GM18873 (cell line): ENCODE data around the gene DCST1.
A peak's percentile ranks its signal among the peaks of the same experiment; 100 is the strongest.

Source experiments
- ATAC-seq: cut with Tn5 transposase; IDR thresholded peaks from one replicate; pipeline ENCODE4 v1.9.1; 2021; ENCODE audit warnings: mild to moderate bottlenecking, moderate library complexity, moderate number of reproducible peaks; ENCODE audit not compliant: unreplicated experiment, low FRiP score

DCST1 gene

DNA sequence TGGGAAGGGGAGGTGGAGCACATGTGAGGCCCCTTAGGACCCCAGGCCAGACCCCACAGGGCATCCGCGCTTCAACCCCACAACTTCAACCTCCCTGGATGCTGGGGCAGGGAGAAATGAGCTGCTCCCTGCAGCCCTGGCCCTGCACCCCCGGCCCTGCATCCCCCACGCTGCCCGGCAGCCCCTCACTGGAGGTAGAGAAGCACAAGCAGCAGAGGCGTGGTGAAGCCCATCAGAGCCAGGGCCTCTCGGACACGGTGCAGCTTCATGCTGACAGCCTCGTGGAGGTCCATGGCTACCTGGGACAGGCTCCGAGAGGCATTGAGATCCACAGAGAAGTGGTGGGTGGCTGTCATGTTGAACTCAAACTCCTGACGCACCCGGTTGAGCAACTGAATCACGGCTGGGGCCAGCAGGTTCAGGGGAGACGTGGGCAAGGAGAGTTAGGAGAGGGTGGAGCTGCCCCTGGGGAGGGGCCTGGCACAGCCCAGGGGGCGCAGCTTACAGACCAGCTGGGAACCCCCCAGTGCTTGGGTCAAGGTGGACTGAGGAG is 3.3 kb upstream of the DCST1 start:
- no peak for ATAC-seq

DNA sequence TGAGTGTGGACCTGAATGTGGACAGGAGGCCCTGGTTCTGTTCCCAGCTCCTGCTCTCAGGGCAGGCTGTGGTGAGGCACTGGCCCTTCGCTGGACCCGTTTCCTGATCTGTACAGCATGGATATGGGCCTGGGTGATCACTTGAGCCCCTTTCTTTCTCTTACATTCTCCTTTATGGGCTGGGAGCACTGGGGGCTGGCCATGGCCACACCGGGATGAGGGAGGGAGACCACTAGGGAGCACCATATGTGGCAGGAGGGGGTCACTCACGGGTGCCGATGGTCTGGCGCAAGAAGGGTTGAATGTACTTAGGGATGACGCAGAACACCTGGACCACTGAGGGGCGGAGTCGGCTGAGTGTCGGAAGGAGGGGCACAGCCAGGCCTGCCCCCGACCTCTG is 2.7 kb upstream of the DCST1 start:
- no peak for ATAC-seq

DNA sequence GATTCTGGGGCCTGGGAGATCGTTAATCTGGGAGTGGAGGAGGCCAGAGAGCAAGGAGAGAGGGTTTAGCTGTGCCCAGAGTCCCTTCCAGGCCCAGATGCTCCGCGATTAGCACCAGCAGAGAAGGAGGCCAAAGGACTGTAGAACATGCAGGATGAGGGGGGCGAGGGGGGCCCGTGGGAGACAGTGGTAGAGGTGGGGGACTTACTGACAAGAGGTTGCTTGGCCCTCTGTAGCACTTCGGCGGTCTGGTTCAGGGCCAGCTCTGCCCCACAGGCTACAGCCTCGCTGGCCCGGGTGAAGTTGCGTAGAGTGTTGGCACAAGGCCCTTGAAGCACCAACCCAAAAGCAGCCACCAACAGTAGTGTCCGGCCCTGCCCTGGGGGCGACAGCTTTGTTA is 738 bp upstream of the DCST1 start:
- no peak for ATAC-seq

DNA sequence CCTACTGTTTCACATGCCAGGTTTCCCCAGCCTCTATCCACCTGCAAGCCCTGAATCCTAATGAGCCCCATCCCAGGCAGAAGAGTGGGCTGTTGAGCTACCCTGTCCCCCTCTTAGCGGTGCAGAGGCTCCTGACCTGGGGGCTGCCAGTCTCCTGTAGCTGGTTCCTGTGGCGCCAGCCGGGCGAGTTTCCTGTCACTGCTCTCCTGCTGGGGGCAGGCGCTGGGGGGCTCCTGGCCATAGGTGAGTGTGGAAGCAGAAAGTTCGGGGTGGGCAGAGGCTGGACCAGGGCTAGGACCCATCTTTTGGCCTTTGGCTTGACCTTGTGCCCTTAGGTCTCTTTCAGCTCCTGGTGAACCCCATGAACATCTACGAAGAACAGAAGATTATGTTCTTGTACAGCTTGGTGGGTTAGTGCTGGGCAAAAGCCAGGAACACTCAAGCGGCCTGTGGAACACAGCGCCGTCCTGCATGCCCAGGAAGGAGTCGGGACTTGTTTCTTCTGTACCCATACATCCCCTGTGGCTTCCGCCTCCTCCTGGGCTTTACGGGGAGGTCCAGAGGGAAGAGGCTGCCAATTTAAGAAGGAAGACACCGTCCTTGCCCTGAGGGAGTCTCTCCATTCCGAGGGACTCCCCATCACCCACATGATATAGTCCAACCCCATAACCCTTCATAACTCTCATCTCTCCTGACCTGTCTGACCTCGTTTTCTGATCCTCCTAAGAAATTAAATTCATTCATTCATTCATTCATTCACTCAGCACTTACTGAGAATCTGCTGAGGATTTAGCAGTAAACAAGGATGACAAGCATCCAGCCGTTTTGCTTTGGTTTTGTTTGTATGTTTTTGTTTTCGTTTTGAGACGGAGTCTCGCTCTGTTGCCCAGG is 939 bp downstream of the DCST1 start:
- no peak for ATAC-seq

DNA sequence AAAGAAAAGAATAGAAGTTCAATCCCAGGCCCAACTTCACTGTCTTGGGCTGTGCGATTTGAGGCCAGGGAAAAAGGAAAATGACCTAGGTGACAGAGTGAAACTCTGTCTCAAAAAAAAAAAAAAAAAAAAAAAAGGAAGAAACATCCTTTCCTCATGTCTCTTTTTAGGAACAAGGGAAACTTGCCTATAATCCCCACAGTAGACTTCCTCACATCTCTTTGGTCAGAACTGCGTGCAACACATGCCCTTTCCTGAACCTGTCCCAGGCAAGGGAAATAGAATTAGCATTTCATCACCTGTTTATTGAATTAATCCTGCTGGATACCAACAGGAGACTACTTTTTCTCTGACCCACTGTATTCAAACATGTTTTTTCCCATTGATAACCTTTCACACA is 2.3 kb downstream of the DCST1 start:
- no peak for ATAC-seq

DNA sequence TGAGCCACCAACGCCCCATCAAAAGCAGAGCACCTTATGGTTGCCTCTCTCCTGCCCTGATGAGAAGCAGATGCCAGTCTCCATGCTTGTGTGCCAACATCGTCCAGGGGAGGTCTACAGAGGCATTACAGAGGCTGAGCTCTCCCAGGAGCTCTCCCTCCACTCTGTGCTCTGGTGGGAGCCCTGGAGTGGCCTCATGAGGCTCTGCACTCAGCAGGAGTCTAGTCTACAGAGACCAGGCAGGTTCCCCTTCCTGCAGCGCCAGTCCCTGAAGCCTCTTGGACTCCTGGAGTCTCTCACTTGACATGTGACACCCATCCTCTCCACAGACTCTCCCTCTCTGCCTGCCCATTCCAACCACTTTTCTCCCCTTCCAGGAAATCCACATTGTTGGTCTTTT is 3.4 kb downstream of the DCST1 start:
- no peak for ATAC-seq

DNA sequence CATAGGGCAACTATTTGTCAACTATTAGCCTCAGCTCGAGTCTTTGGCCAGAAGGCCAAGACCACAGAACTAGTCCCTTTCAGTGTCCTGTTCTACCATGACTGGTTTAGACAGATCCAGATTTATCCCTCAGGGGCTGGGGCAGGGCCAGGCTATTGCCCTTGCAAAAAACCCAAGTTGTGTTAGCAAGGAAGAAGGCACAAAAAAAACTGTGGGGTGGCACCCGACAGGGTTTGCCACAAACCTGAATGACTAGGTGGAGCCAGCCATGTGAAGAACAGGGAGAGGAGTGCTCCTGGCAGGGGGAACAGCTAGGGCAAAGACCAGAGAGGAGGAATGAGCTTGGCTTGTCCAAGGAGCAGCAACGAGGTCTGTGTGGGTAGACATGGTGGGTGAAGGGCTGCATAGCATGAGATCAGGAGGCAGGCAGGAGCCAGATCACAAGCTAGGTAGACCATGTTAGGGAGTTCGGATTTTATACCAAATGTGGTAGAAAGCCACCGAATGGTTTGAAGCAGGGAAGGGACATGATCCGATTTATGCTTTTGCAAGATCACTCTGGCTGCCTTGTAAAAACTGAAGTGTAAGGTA is 4.3 kb downstream of the DCST1 start:
- ATAC-seq, result no peak

DNA sequence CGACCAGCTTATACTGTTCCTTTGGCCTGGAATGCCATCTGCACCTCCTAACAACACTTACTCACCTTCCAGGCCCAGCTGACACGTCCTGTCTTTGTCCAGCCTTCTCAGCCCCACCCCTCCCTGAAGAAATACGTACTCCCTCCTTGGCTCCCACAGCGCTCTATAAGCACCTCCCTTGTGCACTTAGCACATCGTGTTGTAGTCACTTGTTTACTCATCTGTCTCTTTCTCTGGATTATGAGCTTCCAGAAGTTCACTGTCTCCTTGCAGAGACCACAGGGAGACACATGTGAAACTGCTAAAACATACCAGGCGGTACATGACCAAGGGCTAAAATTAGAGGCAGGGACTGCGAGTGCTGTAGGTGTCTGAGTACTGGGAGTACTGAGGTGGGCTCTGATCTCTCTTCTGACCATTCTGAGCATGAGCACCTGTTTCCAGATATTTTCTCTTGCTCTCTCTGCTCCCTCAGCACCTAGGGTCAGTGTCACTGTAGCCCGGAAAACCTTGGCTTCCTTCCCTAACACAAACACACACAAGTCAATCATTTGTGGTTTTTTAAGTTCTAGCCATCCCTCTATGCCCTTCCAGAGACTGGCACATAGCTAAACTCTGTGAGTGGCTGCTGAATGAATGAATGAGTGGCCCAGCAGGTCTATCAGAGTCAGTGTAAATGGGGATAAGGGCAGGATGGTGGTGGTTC is 5.1 kb downstream of the DCST1 start:
- ATAC-seq, result no peak

DNA sequence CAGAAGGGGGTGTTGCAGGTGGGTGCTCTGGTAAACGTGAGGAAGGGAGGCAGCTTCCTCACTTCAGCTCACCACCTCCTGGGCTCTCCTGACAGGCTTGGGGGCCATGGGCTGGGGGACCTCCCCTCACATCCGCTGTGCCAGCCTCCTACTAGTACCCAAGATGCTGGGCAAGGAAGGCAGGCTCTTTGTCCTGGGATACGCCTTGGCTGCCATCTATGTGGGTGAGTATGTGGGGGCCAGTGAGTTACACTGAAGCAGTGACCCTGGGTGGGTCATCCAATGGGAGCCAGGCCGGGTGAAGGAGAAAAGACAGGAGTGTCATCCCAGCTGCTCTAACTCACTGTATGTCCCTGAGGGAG is 5.7 kb downstream of the DCST1 start:
- no peak for ATAC-seq

DNA sequence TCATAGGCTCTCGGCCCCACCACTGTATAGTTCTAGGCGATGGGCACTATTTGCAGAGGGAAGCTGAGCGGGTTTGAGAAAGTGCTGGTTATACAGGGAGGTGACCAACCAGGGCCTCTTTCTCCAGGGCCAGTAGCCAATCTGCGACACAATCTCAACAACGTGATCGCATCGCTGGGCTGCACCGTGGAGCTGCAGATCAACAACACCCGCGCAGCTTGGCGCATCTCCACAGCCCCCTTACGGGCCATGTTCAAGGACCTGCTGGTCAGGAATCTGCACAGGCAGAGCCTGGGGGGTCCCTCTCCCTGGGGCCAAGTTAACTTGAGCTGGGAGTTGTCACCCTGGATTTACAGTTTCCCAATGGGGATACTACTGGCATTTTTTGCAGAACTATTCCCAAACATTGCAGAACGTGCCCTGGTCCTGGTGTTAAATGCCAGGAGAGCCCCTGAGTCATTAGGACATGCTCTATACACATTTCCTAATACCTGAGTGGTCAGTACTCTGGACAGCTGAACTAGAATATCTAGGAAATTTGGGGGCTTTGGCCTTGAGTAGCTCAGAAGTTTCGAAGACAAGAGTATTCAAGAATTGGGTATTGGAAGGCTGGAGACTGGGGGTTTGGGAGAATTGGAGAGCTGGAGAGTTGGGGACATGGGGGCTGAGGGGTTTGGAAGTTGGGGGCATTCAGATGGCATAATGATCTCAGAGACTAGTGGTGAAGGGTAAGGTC is 6.9 kb downstream of the DCST1 start:
- ATAC-seq, result no peak

DNA sequence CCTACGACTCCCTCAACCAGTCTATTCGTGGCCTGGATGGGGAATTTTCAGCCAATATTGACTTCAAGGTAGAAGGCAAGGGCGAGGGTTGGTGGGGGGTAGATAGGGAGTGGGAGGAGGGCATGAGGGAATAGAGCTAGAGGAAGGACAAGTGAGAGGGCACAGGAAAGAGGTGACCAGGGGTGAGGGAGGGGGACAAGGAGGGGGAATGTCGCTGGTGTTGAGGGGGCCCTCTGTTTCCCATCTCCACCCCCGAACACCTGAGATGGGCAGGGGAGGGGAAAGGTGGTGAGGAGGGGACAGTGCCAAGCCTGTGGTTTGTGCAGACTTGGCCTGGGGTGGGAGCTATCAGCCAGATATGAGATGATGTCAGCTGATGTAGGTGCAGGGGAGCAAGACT is 9.2 kb downstream of the DCST1 start:
- ATAC-seq, result no peak

DNA sequence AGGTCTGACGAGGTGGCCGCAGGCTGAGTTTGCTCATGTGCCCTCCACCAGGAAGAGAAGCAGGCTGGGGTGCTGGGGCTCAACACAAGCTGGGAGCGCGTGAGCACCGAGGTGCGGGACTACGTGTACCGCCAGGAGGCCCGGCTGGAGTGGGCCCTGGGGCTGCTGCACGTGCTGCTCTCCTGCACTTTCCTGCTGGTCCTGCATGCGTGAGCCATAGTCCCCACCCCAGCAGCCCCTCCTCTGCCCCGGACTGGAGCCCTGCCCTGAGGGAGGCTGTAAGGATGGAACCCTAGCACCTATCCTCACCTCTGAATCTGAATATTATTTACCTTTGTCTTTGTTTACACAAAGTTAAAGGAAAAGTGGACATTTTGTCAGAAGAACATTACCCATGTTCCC is 9.7 kb downstream of the DCST1 start:
- ATAC-seq, result no peak

DNA sequence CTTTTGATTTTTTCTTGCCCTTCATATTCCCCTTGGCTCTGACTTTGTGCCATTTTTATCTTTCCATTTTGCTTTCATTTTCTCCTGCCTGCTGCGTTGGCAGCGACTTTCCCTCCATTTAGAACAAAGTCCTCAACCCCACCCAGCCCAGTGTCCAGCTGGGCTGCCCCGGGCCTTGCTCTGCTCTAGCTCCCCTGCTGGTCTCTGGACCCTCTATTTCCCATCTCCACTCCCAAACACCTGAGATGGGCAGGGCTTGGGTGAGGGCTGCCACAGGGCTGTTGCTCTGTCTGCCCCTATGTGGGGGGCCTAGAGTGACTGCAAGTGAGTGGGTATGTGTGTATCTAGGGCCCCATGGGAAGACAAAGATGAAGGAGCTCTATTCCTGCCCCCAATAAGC is 10.2 kb downstream of the DCST1 start:
- no peak for ATAC-seq

DNA sequence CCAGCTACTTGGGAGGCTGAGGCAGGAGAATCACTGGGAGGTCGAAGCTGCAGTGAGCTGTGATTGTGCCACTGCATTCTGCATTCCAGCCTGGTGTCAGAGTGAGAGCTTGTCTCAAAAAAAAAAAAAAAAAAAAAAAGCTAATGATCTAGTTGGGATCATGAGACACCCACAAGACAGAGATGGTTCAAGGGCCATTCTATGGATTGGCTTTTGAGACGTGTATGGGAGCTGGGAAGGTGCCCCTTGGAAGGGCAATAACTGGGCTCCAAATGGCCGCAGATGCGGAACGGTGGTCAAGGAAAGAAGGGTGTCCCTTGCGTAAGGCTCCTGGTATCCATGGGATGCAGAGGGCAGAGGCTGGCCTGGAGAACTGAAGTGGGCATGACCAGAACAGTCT is 10.7 kb downstream of the DCST1 start:
- no peak for ATAC-seq

DNA sequence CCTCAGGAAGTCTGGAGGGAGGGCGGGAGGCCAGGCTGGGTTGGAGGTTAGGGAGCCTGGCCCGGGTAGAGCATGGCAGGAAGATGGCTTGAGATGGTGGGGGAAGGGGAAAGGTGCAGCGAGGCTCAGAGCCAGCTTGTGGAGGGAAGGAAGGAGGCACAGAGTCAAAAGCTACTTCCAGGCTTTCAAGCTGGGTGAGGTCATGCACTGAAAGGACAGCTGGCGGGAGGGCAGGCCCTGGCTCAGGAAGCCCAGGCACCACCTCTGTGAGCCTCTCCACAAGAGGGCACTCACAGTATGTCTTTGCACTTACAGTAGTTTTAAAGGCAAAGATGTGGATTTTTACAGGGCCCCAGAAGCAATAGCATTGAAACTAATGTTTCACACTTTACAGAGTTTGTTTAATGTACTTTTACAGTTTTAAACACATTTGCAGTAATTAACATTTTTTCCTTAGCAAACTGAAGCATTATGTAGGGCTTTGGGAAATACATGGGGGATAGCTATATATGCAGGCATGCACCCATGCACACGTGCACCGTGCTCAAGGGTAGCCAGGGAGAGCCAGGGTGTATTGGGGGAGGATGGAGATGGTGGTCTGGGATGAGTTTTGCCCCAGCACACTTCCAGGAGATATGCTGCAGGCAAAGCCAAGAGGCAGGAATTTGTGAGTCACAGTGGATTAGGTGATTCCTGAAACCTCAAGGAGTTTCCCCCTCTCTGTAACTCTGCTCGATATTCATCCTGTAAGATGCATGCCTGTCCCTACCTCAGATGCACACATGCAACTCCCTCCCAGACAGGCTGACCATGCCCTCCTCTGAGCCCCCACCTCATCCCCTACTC is 11.4 kb downstream of the DCST1 start:
- no peak for ATAC-seq

DNA sequence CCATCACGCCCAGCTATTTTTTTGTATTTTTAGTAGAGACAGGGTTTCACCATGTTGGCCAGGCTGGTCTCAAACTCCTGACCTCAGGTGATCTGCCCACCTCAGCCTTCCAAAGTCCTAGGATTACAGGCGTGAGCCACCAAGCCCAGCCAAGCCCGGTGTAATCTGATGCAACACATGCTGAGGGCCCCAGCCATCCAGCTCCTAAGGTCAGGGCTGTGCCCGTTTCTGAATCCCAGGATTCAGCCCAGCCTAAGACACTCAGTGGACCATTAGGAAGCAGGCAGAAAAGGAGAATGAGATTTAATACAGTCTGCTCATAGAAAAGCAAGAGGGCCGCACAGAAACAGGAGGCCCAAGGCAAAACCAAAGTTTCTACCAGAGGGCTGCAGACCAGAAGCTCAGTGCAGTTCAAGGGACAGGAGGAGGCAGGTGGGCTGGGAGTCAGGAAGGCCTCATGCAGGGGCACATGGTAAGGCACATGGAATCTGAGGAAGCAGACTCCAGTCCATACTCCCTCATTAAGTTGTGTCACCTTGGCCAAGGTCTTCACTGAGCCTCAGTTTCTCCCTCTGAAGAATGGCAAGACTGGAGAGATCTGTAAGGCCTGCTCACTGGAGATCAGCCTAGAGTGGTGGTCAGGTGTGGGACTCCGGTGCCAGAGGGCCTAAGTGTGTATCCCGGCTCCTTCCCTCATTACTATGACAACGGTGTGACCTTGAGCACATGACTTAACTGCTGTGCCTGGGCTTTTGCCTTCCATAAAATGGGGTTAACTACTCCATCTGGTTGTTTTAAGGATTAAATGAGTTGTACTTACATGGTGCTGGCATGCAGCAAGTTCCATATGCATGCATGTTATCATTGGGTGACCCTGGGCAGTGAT is 15.1 kb downstream of the DCST1 start:
- ATAC-seq, result no peak

DNA sequence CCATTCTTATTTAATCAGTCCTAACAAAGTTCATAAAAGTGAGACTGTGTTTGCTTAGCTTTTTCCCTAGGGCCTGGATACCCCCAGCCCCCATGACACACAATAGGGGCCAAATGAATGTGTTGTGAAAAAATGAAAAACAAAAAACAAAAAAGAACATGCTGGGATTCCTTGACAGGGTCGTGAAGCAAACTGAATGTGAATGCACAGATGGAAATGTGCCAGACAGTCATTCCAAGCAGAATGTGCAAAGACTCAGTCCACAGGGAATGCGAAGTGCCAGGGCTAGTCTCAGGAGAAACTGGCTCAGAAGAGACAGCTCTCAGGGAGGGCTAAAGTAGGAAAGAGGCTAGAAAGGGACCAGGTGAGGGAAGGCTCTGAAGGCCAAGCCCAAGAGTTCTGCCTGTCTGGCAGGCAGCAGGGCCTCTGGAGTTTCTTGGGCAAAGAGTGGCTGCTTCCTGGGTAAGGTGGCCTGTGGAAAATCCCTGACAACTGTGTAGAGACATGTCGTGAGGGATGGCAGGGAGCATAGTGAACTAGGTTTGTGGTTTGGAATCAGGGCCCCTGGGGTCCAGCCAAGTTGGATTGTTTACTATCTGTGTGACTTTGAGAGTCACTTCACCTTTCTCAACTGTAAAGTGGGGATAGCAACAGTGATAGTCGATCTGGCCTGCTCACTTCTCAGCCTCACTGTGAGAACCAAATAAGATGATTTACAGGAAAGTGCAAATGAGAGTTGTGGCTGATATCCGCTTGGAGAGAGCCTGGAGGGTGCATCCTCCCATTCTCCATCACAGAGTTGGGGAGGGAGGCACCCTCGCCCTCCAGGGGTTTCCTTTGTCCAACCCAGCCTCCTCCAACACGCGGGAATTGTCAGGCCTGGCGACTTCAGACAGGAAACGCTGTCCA is 16.3 kb downstream of the DCST1 start:
- peak; percentile 1 for ATAC-seq
